ENCODE data around the gene TIMP2. TPM values are rescaled to one million over a fixed set of nuclear protein-coding genes. Genes with fewer than 3 reads are reported as not detected.
A peak's percentile ranks its signal among the peaks of the same experiment; 100 is the strongest.

The TIMP2 gene
- total RNA-seq, 4 donors from 2014 or later, result 119 to 399 (median 127) TPM

- Histone ChIP-seq H3K4me3 (no peak overlapping the region), H3K27me3 (no peaks in the 10 kb centered on the region), H3K27ac (no peak overlapping the region), H3K9me3 (no peaks in the 10 kb centered on the region), H3K4me1 (peaks cover 0 to 4% of the 10 kb centered on the region in 2 donors), H3K36me3 (no peaks in the 10 kb centered on the region)
- no peak for DNase-seq
- intact Hi-C loops (cut with DNase I; ENCODE audit: low total_unique reads), result no loop called here
- no peak for TF ChIP-seq POLR2A (IDR thresholded peaks at IDR 0.05)
- peak in 2 of 4 experiments; percentile 12 to 34 for TF ChIP-seq CTCF (IDR thresholded peaks at IDR 0.05)
Observed at GRCh38 chr17:78842881-78843565, 82.2 kb downstream of the TIMP2 start.

- Histone ChIP-seq H3K27ac (peak within 1 kb of the TSS; percentile 89 to 97), H3K4me3 (peak within 1 kb of the TSS; percentile 86 to 95), H3K36me3 (no peaks in the 10 kb centered on the region), H3K9me3 (no peaks in the 10 kb centered on the region), H3K27me3 (no peaks in the 10 kb centered on the region), H3K4me1 (peaks cover 0 to 11% of the 10 kb centered on the region in 2 donors)
- intact Hi-C loops (cut with DNase I; ENCODE audit: low total_unique reads), result no loop called here
- peak; percentile 74 to 97 for TF ChIP-seq POLR2A (IDR thresholded peaks at IDR 0.05)
- peak in 3 of 4 experiments; percentile 13 to 56 (median 52) for TF ChIP-seq CTCF (IDR thresholded peaks at IDR 0.05)
- DNase-seq, result peak; percentile 99 to 100
Observed at GRCh38 chr17:78840780-78841611, 84.2 kb downstream of the TIMP2 start, which contains the start of gene USP36. USP36 (minus strand) TSS chr17:78840814; CDS start chr17:78836363, 4,451 bp downstream.

- H3K4me1 ChIP-seq, result peaks cover 0 to 11% of the 10 kb centered on the region in 2 donors
- H3K27me3 ChIP-seq, result no peaks in the 10 kb centered on the region
- no peaks in the 10 kb centered on the region for H3K9me3 ChIP-seq
- H3K4me3 ChIP-seq, result peak overlapping the region; percentile 86 to 95
- no peak for TF ChIP-seq POLR2A (IDR thresholded peaks at IDR 0.05)
- no peak for TF ChIP-seq CTCF (IDR thresholded peaks at IDR 0.05)
- H3K36me3 ChIP-seq, result no peaks in the 10 kb centered on the region
- intact Hi-C loops (cut with DNase I; ENCODE audit: low total_unique reads), result no loop called here
- no peak for DNase-seq
- H3K27ac ChIP-seq, result peak overlapping the region; percentile 89 to 97
Observed at GRCh38 chr17:78840530-78840779, 84.7 kb downstream of the TIMP2 start.

- Histone ChIP-seq H3K27ac (peak overlapping the region; percentile 89 to 97), H3K27me3 (no peaks in the 10 kb centered on the region), H3K36me3 (no peaks in the 10 kb centered on the region), H3K9me3 (no peaks in the 10 kb centered on the region), H3K4me3 (peak overlapping the region; percentile 86 to 95), H3K4me1 (peaks cover 0 to 11% of the 10 kb centered on the region in 2 donors)
- intact Hi-C loops (cut with DNase I; ENCODE audit: low total_unique reads), result loop anchor here (5.0 kb wide), 1 partner anchor 767 kb away; no protein-coding TSS in a partner anchor
- TF ChIP-seq CTCF (IDR thresholded peaks at IDR 0.05), result no peak
- TF ChIP-seq POLR2A (IDR thresholded peaks at IDR 0.05), result no peak
- peak in 1 of 2 donors; percentile 56 for DNase-seq
Observed at GRCh38 chr17:78839762-78840529, 85.2 kb downstream of the TIMP2 start.

Measured in uterus (tissue), 4 donors.